Right hindlimb (tissue), 1 donor: ENCODE measurements around the gene NTM.

ENCODE experiments used
- DNase-seq: peaks from one replicate; pipeline ENCODE4 v3.0.0-alpha.2; 2018

NTM gene

DNA sequence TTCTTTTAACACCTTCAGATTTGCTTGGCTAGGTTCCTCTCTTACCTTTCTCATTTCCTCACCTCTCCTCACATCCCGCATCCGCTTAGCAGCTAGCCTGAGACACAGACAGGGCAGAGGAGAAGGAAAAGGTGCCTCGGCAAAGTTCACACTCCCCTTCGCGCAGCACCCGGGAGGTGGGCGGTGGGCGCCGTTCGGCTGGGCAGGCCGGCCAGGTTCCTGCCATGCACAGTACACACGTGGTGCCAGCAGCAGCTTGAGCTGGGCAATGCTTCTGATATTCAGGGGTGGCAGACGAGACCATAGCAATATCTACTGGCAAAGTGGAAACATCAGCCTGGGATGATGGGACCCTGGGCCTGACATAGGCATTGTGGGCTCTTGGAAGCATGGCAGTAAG, 3.3 kb downstream of the NTM start:
- DNase-seq = no peak

DNA sequence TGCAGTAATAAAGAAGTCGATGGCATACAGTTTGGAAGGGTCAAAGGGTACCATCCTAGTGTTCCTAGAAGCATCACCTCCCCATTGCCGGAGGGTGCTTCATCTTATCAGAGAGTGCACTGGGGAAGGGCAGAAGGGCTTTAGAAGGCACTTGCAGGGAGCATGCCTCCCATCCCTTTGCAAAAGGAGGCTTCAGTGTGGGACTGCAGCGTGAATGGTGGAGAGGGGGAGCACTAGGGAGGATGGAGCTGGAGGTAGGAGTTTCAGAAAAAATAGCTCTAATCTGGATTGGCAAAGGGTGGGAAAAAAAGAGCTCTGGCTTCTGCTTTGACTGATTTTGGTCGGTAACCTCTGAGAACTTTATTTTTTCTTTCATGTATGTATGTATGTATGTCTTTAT, 5.0 kb downstream of the NTM start:
- DNase-seq = no peak

DNA sequence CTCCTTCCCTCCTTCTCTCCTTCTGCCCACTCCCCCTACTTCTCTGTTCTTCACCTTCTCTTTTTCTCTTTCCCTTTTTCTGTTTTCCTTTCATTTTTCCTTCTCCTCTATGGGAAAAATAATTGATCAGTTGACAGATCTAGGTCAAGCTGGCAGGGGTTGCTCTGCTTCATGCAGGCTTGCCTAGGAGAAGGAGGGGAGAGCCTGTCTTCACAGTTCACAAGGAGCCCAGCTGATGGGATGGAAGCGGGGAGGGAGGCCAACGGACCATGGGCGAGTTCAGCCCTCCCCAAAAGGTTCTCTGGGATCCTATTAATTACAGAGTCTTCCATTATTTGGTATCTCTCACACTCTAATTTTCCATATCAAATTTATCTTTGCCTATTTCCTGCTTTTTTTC, 5.5 kb downstream of the NTM start:
- DNase-seq = no peak

DNA sequence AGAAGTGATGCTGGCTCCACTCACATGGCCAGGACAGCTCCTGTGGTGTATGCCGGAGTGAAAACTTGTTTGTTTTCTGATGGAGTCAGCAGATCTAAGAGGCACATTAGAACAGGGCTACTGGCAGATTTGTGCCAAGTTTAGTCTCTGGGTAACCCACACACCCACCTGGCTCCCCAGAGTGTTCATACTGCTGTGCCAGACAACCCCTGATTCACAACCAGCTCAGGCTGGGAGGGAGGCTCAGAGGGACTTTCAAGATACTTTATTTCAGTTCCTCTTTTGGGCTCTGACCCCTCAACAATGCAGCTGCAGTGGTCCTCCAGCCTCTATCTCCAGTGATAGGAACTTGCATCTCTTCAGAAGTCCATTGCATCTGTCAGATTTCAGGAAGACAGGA, 8.5 kb downstream of the NTM start:
- DNase-seq = no peak

DNA sequence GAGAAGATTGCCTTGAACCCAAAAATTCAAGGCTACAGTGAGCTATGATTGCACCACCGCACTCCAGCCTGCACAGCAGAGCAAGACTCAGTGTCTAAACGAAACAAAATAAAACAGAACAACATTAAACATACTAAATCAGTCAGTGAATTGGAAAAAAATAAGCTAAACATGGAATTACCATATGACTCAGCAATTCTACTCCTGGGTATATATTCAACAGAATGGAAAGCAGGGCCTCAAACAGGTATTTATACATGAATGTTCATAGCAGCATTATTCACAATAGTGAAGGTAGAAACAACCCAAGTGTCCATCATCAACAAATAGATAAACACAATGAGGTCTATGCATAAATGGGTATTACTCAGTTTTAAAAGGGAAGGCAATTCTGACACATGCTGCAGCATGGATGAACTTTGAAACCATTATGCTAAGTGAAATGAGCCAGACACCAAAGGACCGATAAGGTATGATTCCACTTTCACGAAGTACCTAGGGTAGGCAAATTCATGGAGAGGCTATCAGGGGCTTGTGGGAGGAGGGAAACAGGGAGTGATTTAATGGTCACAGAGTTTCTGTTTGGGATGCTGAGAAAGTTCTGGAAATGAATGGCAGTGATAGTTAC, 15.5 kb downstream of the NTM start:
- no peak for DNase-seq

DNA sequence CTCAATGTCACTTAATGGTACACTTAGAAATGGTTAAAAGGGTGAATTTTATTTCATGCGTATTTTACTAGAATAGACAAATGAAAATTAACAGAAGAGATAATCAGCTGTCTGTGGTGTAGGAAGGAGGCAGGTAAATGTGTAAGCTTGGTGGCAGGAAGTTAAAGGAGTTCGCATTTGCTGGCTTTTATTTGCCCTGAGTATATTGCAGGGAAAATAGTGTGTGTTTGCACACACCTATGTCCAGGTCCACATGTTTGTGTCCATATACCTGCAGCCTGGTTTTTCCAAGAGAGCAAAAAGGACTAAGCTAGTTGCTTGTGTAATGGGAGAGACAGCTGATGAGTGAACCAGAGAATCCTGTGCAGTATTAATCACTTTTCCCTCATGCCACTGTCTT, 16.0 kb downstream of the NTM start:
- DNase-seq = no peak

DNA sequence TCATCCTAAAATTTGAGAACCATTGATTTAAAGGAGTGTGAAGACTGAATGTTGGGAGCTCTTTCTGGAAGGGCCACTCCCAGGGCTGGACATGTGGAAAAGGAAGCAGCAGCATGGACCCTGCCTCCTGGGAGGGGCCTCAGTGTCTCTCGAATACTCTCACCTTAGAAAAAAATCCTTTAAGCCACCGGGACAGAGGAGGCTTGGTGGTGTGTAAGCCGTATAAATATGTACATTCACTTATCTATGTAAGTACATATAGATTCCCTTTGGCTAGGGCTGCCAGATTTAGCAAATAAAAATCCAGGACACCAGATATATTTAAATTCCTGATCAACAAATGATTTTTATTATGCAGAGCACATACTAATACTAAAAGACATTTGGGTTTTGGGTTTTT, 17.6 kb downstream of the NTM start:
- no peak for DNase-seq

DNA sequence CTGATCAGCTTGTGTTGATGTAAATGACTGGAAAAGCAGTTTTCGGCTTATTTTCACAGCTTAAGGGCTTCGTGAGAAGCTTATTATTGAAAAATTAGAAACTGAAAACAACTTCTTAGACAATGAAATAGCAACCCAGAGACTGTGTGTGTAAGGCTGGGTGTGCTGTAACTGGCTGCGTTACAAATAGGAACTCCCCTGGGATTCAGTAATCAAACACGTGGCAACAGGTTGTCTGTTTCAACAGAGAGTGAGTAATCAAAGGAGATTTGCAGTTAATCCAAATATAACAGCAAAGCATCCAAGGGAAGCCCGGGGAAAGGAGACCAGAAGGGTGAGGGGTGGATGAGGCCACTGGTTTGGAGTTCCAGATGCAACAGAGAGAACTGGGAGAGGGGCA, 19.2 kb downstream of the NTM start:
- no peak for DNase-seq

DNA sequence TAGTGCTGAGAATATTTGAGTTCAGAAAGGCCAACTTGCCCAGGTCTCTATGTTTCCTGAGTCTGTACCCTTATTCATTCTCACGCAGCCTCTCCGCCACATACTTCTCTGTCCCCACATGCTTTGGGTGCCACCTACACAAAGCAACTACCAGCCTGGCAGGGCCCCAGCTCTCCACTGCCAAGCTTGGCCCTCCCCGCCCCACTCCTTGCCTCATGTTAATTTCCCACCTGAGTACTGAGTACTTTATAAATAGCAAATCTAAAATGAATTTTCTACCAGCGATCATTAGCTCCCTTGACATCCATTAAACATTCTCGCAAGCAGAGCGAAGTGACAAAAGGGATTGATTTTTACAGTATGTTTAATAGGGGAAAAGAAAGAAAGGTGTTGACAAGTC, 20.8 kb downstream of the NTM start:
- no peak for DNase-seq

DNA sequence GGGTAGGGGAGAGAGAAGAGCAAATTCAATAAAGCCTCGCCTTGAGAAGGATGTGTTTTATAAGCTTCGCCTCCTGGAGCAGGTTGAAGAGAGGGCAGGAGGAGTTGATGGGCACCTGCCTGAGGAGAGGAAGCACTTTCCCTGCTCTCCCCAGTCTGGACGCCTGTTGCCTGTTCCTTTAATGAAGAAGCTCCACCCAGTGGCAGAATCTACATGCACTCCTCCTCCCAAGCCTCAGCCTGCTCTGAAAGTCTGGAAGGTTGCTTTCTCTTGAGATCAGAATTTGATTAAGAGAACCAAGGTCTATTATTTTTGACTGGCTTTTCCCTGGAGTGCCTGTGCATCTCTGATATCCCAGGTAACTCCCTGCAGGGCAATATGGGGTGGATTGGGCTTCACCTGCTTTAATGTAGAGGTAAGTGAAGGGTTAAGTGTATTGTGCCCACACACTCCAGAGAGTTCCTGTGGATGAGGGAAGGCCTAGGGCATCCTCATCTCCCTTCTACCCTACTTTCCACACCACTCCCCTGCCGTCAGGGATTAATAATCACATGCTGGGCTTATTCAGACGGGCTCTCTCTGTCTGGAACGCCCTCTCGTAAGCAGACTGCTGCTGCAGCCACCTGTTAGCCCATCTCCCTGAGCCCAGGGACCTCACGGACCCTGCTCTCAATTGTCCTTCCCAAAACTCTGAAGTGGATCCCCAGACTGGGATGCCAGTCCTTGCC, 22.3 kb downstream of the NTM start:
- DNase-seq = no peak

DNA sequence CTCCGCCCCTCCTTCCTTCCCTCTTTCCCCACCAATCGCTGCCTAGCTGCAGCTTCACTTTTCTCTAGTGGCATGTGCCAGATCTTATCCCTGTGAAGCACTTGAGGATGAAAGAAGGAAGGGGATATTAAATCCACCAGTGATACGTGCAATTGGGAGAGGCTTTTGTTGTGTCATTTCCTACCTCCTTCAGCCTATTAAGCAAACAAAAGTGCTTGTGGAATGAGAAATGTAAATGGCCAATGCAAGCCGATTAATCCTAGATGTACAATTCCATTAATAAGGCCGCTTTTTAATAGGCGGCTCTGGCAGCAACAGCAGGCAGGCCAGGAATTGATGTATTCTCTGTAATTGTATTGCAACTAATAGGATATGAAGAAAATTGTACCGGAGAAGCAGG, 23.3 kb downstream of the NTM start:
- no peak for DNase-seq

DNA sequence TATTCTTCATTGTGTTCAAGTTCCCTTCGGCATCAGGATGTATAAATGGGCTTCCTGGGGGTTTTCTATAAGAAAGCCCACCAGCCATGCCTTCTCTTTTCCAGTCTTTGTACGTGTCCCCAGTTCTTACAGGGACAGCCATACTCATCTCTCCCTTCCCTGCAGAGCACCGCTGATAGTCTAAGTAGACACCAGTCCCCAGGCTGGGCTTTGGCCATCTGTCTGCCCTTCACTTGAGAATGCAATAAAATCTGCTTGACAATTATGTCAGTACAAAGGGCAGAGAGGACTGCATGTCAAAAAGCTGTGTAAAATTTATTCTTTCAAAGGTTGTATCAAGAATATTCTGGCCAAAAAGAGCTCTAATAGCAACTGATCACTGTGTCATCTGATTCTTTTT, 27.3 kb downstream of the NTM start:
- no peak for DNase-seq

DNA sequence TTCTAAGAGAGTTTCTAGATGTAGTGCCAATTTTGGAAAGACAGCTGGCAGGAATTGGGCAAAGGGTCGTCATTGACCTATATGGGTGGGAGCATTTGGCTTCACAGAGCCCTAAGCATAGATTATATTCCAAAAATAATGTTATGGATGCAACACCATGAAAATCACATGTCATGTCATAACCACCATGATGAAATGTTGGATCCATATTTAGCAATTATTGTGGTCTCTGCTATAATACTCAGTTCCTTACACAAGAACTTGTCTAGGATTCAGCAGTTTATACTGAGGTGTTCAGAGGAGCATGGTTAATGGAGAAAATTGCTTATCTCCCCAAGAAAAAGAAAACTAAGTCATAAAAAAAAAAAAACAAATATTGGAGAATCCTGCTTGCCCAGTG, 31.6 kb downstream of the NTM start:
- DNase-seq = no peak

DNA sequence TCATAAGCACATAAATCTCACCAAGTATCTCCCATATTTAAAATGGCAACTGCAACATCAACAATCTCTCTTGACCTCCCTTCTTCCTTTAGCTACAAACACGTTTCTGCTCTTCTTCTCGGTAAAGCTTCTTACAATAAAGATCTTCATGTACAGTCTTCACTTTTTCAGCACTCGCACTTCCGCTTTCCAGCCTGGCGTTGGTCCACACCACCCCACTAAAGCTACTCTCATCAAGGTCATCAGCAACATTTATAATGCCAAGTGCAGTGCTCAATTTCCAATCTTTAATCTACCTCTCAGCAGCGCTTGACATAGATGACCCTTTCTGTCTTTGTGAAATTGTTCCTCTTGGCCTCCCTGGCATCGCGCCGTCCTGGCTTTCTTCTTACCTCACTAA, 33.6 kb downstream of the NTM start:
- DNase-seq = no peak

DNA sequence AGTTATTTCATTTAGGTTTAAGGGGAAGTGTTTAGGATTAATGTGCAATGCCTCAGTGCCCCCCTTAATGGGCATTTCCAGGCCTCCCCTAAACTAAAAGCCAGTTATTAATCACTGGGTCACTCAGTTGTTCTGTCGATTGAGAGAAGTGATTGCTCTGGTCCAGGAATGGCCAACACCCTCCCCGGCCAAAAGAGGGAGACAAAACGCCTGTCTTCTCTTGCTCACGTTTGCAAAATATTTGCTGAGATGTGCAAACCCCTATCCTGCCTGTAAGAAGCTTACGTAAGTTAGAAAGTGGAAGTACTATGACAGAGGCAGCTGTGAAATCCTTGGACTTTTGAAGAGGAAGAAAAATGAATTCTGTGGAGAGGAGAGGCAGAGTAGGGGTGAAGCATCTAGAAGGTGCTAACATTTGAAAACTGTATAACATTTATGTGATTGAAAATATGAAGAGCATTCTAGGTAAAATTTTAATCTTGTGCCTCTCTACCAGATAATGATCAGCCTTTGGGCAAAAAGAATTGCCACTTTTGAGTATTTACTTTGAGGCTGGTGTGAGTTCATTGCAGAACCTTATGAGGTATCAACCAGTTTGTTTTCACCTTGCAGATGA, 37.7 kb downstream of the NTM start:
- no peak for DNase-seq

DNA sequence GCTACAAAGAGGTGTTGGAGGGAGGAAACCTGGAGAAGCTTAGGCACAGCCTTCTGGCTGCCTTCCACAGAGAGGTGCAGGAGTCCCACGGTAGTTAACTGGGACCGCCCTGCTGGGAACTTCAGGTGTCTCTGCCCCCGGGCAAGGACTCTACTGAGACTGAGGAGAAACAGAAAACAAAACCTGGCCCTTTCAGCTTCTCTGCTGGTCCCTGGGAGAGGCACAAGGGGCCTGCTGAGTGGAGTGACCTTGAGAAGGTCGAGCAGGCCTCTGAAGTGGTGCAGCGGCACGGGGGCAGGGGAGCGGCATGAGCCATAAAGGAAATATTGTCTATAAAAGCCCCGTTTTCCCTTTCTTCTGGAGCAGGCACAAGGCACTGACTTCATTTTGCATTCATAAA, 38.9 kb downstream of the NTM start:
- DNase-seq = no peak

DNA sequence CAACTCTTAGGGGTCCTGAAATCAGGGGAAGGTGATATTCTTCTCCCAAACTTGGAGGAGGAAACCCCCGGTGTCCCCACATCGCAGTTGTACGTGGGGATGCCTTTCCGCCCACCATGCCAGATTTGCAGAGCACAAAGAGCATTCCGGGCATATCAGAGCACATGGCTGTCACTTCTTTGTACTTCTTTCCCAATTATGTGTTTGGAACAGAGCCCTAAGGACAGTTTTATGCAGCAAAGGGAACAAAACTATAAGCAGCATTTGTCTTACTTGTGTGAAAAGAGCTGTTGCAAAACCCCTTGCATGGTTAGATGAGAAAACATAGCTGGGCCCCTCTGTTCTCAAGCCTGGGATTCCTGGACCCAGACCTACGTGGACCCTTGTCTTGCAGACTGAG, 41.2 kb downstream of the NTM start:
- no peak for DNase-seq

DNA sequence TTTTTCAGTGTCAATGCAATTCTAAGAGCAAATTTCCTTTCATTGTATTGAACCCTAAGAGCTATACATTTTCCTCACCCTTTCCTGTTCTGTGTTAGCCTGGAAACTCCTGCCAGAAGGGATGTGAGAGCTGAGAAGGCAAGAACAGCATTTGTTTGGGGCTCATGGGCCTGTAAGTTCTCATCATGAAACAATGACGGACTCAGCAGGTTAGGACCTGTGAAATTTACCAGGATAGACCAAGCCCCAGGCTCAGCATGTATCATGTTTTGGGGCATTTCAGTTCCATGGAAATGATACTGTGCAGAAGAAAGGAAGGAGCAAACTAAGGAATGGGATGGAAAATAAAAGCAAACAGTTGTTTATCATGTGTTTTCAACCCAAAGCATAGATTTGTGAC, 41.6 kb downstream of the NTM start:
- no peak for DNase-seq

DNA sequence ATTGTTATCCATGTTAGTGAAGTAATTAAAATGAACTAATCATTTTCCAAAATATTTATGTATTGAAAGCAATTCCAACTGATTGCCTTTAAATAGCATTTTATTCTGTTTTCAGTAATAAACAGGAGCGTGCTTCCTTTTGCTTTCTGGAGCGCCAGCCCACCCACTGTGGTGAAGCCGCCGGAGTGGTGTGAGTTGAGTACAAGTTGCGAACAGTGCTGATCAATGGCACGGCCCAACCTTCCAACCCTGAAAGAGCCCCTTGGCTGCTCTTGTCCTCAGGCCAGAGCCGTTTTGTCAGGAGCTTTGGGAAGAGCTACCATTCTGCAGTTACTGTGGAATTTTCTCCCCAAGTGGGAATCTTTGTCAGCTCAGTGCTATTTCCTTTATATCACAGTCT, 42.8 kb downstream of the NTM start:
- DNase-seq = no peak

DNA sequence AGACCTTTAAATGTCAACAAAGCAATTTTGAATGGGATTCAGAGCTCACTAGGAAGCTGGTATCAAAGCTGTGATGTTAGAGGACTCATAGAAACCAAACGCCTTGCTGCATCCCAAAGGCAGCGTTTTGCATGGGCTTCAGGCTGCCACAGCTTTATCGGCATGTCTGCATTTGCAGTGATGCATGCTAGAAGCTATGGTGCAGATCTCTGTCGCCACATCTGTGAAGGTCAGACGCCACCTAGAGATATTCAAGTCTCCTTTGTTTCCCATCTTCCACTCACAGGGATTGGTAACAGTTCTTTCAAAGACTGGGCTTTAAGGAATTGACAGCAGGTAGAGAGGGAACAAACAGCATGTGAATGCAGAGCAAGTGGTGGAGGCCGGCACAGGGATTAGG, 47.8 kb downstream of the NTM start:
- DNase-seq = no peak

DNA sequence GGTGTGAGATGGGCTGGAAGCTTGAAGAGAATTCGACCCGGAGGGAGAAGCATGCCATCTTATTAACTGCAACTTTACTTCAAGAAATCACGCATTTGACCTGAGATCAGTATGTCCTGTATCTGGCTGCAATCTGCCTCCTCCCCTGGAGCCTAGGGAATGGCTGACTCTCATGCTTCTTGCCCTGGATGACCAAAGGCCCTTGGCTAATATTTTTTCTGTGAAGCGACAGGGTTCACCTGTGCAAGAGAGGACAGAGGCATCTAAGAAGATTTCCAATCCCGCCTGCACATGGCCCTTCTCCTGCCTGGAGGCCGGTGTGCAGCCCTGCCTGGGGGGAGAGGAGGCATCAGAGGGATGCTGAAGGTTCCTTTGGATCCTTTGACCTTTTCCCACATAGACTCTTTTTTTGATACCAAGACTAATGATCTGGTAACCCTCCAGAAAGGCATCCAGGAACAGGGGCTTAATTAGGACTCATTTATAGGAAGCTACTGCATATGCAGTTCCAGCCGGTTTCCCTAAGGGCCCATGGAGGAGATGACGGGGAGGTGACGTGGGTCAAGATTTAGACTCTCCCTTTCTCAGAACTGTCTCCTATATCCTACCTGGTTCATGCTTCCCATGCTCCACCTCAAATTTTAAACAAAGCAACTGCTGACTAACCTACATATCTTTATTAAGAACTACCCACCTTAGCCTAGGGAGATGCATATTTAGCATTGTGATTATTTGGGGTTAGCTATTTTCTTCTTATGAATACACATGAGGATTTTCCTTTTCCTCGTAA, 50.8 kb downstream of the NTM start:
- no peak for DNase-seq

DNA sequence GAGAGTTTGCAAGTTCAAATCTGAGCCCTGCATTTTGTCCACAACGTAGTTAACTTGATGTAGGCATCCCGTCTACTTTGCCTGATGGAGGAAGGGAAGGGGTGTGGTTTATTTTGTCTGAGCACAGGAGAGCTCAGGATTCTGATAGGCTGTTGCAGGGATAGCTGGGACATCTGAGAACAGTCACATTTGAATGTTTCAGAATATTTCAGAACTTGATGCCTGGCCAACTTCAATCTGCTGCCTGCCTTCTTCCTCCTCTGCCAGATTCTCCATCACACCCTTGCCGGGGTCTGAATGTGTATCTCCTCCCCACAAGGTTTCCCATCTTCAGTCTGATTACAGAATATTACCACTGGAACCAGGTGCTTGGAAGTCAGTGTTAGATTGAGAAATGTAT, 51.6 kb downstream of the NTM start:
- DNase-seq = no peak

DNA sequence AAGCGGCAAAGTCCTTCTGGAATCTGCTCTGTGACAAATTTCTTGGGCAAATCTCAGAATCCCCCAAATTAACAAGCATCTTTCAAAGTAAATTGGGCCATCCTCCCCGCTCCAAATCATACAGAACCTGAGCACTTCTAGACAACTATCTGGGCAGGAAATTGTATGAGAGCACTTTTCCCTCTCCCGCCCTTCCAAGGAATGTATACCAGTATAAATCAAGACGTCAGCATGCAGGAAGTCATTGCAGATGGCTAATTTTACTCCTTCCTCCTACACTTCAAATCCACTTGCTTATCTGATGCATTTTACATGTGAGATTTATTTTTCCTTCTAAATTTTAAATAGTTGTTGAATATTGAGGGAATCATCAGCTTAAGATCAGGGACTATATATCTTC, 52.1 kb downstream of the NTM start:
- DNase-seq = no peak

DNA sequence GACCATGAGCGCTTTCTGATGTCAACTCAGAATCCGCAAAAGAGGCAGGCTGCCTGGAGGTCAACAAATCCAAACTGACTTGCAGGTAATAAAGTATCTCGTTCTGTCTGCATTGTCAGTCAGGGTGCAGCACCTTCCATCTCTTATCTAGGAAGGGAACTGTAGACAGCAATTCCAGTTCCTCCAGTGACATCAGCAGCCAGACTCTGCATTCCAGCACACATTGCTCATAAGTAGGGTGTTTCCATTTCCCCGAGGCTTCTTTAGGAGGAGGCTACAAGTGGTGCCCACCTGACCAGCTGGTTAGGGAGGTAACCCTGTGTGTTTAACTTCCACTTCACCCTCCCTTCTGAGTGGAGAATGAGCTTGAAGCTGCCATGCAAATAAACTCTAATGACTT, 53.3 kb downstream of the NTM start:
- no peak for DNase-seq
